HepG2 (cell line): Measurements from ENCODE around the gene SH3PXD2A. TPM values are rescaled to one million over a fixed set of nuclear protein-coding genes. Genes with fewer than 3 reads are reported as not detected.

Experiments
- ATAC-seq: fragments of 200-7000 bp; cut with Tn5 transposase; 3 replicates; pipeline ENCODE4 v1.9.1; 2020; ENCODE audit warnings: mild to moderate bottlenecking, moderate library complexity
- BruUV-seq: library from RNA; stranded (reverse); fragments of 400-500 nt; replicated peaks from 2 replicates; lab custom pipeline; 2021; lab: Mats Ljungman, UMichigan
- CTCF ChIA-PET: fragments of 300-600 bp; formaldehyde crosslinking; extraction: SDS; loops from one replicate; lab custom pipeline; 2021; ENCODE audit warnings: low total read pairs, inconsistent platforms, low intra/inter-chr PET ratio; lab: Yijun Ruan, JAX
- POLR2A ChIA-PET: fragments of 350-600 bp; sonication (Branson Sonifier 250); formaldehyde crosslinking; loops from one replicate; lab custom pipeline; 2020; ENCODE audit warnings: antibody characterized with exemption, inconsistent platforms; lab: Yijun Ruan, JAX
- DNase-seq: peaks from one replicate; pipeline ENCODE4 v3.0.0-alpha.2; 2015; ENCODE audit warnings: low spot score
- FAIRE-seq: peaks from 3 replicates; lab custom pipeline; 2011; peaks lifted over from hg19 to GRCh38; lab: Jason Lieb, UNC
- H2AFZ ChIP-seq: one replicate; pipeline ENCODE4 v1.6.1; 2011; ENCODE audit warnings: low read length, inconsistent platforms
- H3K27ac ChIP-seq: fragments of 300-600 bp; 3 replicates; pipeline ENCODE4 v1.8.0; 2011; ENCODE audit warnings: mixed run types, mild to moderate bottlenecking, mixed read lengths, low read length, inconsistent platforms; ENCODE audit not compliant: insufficient read depth; ENCODE audit errors: extremely low read length
- H3K27me3 ChIP-seq, 2 experiments: fragments of 200-600 bp in 1 of 2; 2 replicates in 1 of 2; 3 replicates in 1 of 2; pipeline versions ENCODE4 v1.6.0 to v1.8.0; 2011; ENCODE audit warnings: low read length in 2 of 2, mild to moderate bottlenecking in 2 of 2, moderate library complexity in 2 of 2, inconsistent platforms in 1 of 2; ENCODE audit not compliant: insufficient read depth in 2 of 2, control insufficient read depth in 1 of 2
- H3K36me3 ChIP-seq, 2 experiments: fragments of 200-600 bp in 1 of 2; replicated peaks in 1 of 2; 2 replicates in 1 of 2; 3 replicates in 1 of 2; pipeline versions ENCODE4 v1.5.1 to v1.8.0; 2011; ENCODE audit warnings: low read length in 2 of 2, inconsistent platforms in 1 of 2; ENCODE audit not compliant: insufficient read depth in 2 of 2, control insufficient read depth in 1 of 2
- H3K4me1 ChIP-seq: 2 replicates; pipeline ENCODE4 v1.5.1; 2012; ENCODE audit warnings: low read length, inconsistent platforms; ENCODE audit not compliant: insufficient read depth
- H3K4me2 ChIP-seq: 2 replicates; pipeline ENCODE4 v1.6.0; 2011; ENCODE audit warnings: low read depth, low read length, inconsistent platforms
- H3K4me3 ChIP-seq, 3 experiments: fragments of 200-600 bp in 1 of 3; sonication (generic), shearing (Covaris generic) in 1 of 3; replicated peaks in 1 of 3; 2 replicates each; pipeline ENCODE4 v1.5.1; 2011 to 2016; ENCODE audit warnings: low read length in 3 of 3, inconsistent platforms in 2 of 3, low read depth in 2 of 3, mild to moderate bottlenecking in 2 of 3, control low read depth in 1 of 3, mixed read lengths in 1 of 3; ENCODE audit not compliant: insufficient read depth in 1 of 3
- H3K79me2 ChIP-seq: one replicate; pipeline ENCODE4 v1.6.1; 2011; ENCODE audit warnings: low read length, inconsistent platforms; ENCODE audit not compliant: insufficient read depth
- H3K9ac ChIP-seq: 2 replicates; pipeline ENCODE4 v1.6.0; 2011; ENCODE audit warnings: mild to moderate bottlenecking, low read depth, low read length, inconsistent platforms; ENCODE audit not compliant: insufficient read depth
- H3K9me3 ChIP-seq: 2 replicates; pipeline ENCODE4 v1.5.1; 2012; ENCODE audit warnings: mild to moderate bottlenecking, low read length
- H4K20me1 ChIP-seq: 2 replicates; pipeline ENCODE4 v1.6.0; 2011; ENCODE audit warnings: inconsistent platforms, mild to moderate bottlenecking, low read length, moderate library complexity; ENCODE audit not compliant: insufficient read depth
- ATM ChIP-seq: fragments of 450-650 bp; IDR thresholded peaks from 2 replicates; pipeline ENCODE4 v1.7.1; 2017; ENCODE audit warnings: mild to moderate bottlenecking, borderline replicate concordance
- BCL6 ChIP-seq: IDR thresholded peaks from 2 replicates; pipeline ENCODE4 v1.6.1; 2016; ENCODE audit warnings: missing genetic modification reagents, missing compliant biosample characterization
- HNF4G ChIP-seq, 2 experiments: sonication (generic) in 1 of 2; formaldehyde crosslinking in 1 of 2; IDR thresholded peaks; 2 replicates each; pipeline versions ENCODE4 v1.4.0 to v1.6.1; 2011 to 2020; ENCODE audit warnings: borderline replicate concordance in 2 of 2, low read depth in 2 of 2, mild to moderate bottlenecking in 2 of 2, low read length in 1 of 2, missing genetic modification reagents in 1 of 2, moderate library complexity in 1 of 2
- JUND ChIP-seq: sonication (generic); formaldehyde crosslinking; IDR thresholded peaks from 2 replicates; pipeline ENCODE4 v1.8.0; 2022; ENCODE audit warnings: mild to moderate bottlenecking, missing genetic modification reagents
- KLF11 ChIP-seq: IDR thresholded peaks from 2 replicates; pipeline ENCODE4 v1.6.1; 2016; ENCODE audit warnings: missing compliant biosample characterization
- PCBP1 ChIP-seq: fragments of 200-400 bp; formaldehyde crosslinking; IDR thresholded peaks from 2 replicates; pipeline ENCODE4 v1.6.1; 2017; ENCODE audit warnings: mild to moderate bottlenecking, low read depth, low read length, borderline replicate concordance
- SETDB1 ChIP-seq: sonication (generic); formaldehyde crosslinking; IDR thresholded peaks from 2 replicates; pipeline ENCODE4 v1.5.1; 2020; ENCODE audit warnings: missing genetic modification reagents, mild to moderate bottlenecking, borderline replicate concordance
- SIN3B ChIP-seq: fragments of 150-350 bp; IDR thresholded peaks from 2 replicates; pipeline ENCODE4 v1.6.1; 2014; ENCODE audit warnings: low read length
- STAT5B ChIP-seq: sonication (generic); formaldehyde crosslinking; IDR thresholded peaks from 2 replicates; pipeline ENCODE4 v1.4.0; 2020; ENCODE audit warnings: missing genetic modification reagents
- ZNF256 ChIP-seq: sonication (generic); formaldehyde crosslinking; conservative IDR thresholded peaks from 2 replicates; pipeline ENCODE4 v1.4.0; 2020; ENCODE audit warnings: missing genetic modification reagents
- WGBS: methylation state at CpG from one replicate; pipeline ENCODE4 v1.1.6; 2017; ENCODE audit warnings: low lambda C conversion rate; 5-methylcytosine and 5-hydroxymethylcytosine counted together
- in situ Hi-C: cut with HindIII; loops from 2 replicates; pipeline ENCODE4 v1.10.0; 2017; ENCODE audit warnings: low pct_unique_long_range_greater_than_20kb; ENCODE audit not compliant: extremely low pct_ligation_motif_present
- intact Hi-C: fragments of 100-400 bp; cut with micrococcal nuclease; formaldehyde crosslinking; loops from one replicate; pipeline ENCODE4 v1.10.0; 2022; ENCODE audit not compliant: unreplicated experiment
- polyA plus RNA-seq, 8 experiments: library from polyadenylated mRNA; depleted of rRNA in 3 of 8; stranded (reverse) in 7 of 8; unstranded in 1 of 8; fragments of >200 nt; fragmentation: Illumina TruSeq in 4 of 8; extraction: Trizol in 4 of 8; gene quantifications; 2 replicates each; pipeline versions ENCODE4 v1.2.1 to v1.2.3, GENCODE V29; 2011 to 2016; ENCODE audit warnings: low read depth in 4 of 8, missing spikeins in 1 of 8, mixed read lengths in 1 of 8; ENCODE audit not compliant: insufficient read depth in 1 of 8
- total RNA-seq, 5 experiments: library from RNA; depleted of rRNA; stranded (reverse); fragments of >200 nt; fragmentation: Illumina TruSeq; extraction: Trizol; gene quantifications; 2 replicates each; pipeline ENCODE4 v1.2.3, GENCODE V29; 2016; ENCODE audit warnings: low read depth in 1 of 5
- TF ChIP-seq, protein P1 (sequence below): sonication (generic); formaldehyde crosslinking; IDR thresholded peaks from 2 replicates; pipeline ENCODE4 v1.5.0; 2020; ENCODE audit warnings: missing genetic modification reagents
- TF ChIP-seq, protein P2 (sequence below): sonication (generic); formaldehyde crosslinking; conservative IDR thresholded peaks from 2 replicates; pipeline ENCODE4 v1.8.0; 2022; ENCODE audit warnings: mild to moderate bottlenecking, moderate library complexity, missing genetic modification reagents
- TF ChIP-seq, protein P3 (sequence below): sonication (generic); formaldehyde crosslinking; IDR thresholded peaks from 2 replicates; pipeline ENCODE4 v1.5.0; 2020; ENCODE audit warnings: mild to moderate bottlenecking, missing genetic modification reagents

SH3PXD2A gene
- total and polyA plus RNA-seq, 2 of the 13 experiments (the other 11 are each of a cell fraction or from before 2014, with no cell fraction given), result 11.1 to 11.3 TPM

DNA sequence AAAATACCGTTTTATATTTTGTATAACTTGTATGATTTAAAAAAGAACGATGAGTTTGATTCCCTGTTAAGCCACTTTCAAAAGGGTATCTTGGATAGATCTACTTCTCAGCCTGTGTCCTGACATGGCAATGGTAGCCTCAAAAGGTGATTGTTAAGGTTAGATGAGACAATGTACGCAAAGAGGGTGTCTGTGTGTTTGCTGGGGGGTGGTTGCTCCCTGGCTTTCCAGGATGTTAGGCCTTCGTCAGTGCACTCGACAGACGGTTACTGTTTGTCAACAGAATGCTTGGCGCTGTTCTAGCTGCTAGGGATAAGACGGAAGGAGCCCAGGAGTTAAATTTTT, 271.5 kb downstream of the SH3PXD2A start:
- ATAC-seq, result no peak
- peak; percentile 56 for TF ChIP-seq BCL6 (CRISPR knock-in tag)
- TF ChIP-seq, protein P1, sequence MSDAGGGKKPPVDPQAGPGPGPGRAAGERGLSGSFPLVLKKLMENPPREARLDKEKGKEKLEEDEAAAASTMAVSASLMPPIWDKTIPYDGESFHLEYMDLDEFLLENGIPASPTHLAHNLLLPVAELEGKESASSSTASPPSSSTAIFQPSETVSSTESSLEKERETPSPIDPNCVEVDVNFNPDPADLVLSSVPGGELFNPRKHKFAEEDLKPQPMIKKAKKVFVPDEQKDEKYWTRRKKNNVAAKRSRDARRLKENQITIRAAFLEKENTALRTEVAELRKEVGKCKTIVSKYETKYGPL, result no peak
- H3K27ac ChIP-seq, result no peak overlapping the region
- WGBS, result 50% methylated on average over 8 of the region's 8 CpGs
- POLR2A ChIA-PET, result no interaction called here
- no TSS peak for BruUV-seq
- H3K4me1 ChIP-seq, result peaks cover 37% of the 10 kb centered on the region
- H4K20me1 ChIP-seq, result no peaks in the 10 kb centered on the region
- FAIRE-seq, result no peak
- intact Hi-C loops, result no loop called here
- DNase-seq, result no peak
- H3K9ac ChIP-seq, result no peak overlapping the region
- no peak overlapping the region for H3K4me3 ChIP-seq
- H3K36me3 ChIP-seq, result no peaks in the 10 kb centered on the region
- peaks cover 2 to 19% of the 10 kb centered on the region in 2 experiments; a peak in 4 of 5 replicates for H3K27me3 ChIP-seq
- H3K4me2 ChIP-seq, result no peak overlapping the region
- no peaks in the 10 kb centered on the region for H3K79me2 ChIP-seq
- no peaks in the 10 kb centered on the region; the same call in 1 of the 2 replicates for H3K9me3 ChIP-seq
- in situ Hi-C loops, result no loop called here
- no peak overlapping the region for H2AFZ ChIP-seq
- CTCF ChIA-PET, result no interaction called here

DNA sequence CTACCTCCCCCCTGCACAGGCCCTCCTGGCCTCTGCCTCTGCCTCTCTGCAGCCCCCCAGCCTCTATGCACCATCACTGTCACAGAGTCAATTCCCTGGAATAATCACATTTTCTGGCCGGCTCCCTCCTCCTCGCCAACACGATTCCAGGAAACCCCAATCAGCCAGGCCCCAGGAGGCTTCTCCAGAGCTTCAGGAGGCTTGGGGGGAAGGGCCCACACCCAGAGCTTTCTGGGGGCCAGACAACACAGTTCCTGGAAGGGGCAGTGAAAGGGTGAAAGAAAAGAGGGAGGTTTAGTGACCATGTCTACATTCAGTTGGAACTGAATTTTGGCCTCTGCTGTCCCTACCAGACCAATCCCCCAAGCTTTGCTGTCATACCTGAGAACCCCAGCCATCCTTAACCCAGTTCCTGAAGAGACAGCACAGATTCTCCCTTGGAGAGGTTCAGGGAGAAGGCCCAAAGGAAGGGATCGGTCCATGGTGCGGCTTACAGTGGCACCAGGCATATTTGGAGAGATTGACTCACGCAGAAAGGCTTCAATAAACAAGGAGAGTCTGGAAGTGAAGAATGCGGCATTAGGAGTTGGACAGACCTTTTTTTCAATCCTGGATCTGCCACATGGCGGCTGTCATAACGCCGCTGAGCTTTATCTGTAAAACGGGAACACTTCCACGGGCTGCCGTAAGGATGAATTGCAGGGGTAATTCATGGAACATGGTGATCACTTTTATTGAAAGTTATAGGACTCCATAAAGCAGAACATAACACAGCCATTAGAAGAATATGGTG, 272.8 kb downstream of the SH3PXD2A start:
- Histone ChIP-seq H3K9me3 (no peaks in the 10 kb centered on the region; the same call in 1 of the 2 replicates), H3K4me2 (no peak overlapping the region), H3K4me1 (peaks cover 48% of the 10 kb centered on the region), H2AFZ (no peak overlapping the region), H3K27me3 (peaks cover 2 to 23% of the 10 kb centered on the region in 2 experiments), H3K79me2 (no peaks in the 10 kb centered on the region), H3K36me3 (no peaks in the 10 kb centered on the region), H3K27ac (no peak overlapping the region), H3K9ac (no peak overlapping the region), H3K4me3 (no peak overlapping the region), H4K20me1 (no peaks in the 10 kb centered on the region)
- BruUV-seq, result no TSS peak
- 38% methylated on average over 13 of the region's 13 CpGs for WGBS
- ChIA-PET CTCF (no interaction called here), POLR2A (no interaction called here)
- in situ Hi-C loops, result no loop called here
- intact Hi-C loops, result no loop called here
- ATAC-seq, result no peak
- no peak for FAIRE-seq
- peak; percentile 15 for DNase-seq
- TF ChIP-seq, protein P2, sequence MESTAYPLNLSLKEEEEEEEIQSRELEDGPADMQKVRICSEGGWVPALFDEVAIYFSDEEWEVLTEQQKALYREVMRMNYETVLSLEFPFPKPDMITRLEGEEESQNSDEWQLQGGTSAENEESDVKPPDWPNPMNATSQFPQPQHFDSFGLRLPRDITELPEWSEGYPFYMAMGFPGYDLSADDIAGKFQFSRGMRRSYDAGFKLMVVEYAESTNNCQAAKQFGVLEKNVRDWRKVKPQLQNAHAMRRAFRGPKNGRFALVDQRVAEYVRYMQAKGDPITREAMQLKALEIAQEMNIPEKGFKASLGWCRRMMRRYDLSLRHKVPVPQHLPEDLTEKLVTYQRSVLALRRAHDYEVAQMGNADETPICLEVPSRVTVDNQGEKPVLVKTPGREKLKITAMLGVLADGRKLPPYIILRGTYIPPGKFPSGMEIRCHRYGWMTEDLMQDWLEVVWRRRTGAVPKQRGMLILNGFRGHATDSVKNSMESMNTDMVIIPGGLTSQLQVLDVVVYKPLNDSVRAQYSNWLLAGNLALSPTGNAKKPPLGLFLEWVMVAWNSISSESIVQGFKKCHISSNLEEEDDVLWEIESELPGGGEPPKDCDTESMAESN (CRISPR knock-in tag), result no peak
- TF ChIP-seq ZNF256 (CRISPR knock-in tag) (no peak), SIN3B (no peak), JUND (CRISPR knock-in tag) (no peak), STAT5B (CRISPR knock-in tag) (no peak), SETDB1 (CRISPR knock-in tag) (no peak), HNF4G (IDR thresholded peaks at IDR 0.05; ENCODE audit: borderline replicate concordance, low read depth, low read length) (no peak), HNF4G (CRISPR knock-in tag; IDR thresholded peaks at IDR 0.05; ENCODE audit: borderline replicate concordance, low read depth) (no peak), PCBP1 (no peak), KLF11 (CRISPR knock-in tag) (no peak), ATM (no peak)
- TF ChIP-seq, protein P3, sequence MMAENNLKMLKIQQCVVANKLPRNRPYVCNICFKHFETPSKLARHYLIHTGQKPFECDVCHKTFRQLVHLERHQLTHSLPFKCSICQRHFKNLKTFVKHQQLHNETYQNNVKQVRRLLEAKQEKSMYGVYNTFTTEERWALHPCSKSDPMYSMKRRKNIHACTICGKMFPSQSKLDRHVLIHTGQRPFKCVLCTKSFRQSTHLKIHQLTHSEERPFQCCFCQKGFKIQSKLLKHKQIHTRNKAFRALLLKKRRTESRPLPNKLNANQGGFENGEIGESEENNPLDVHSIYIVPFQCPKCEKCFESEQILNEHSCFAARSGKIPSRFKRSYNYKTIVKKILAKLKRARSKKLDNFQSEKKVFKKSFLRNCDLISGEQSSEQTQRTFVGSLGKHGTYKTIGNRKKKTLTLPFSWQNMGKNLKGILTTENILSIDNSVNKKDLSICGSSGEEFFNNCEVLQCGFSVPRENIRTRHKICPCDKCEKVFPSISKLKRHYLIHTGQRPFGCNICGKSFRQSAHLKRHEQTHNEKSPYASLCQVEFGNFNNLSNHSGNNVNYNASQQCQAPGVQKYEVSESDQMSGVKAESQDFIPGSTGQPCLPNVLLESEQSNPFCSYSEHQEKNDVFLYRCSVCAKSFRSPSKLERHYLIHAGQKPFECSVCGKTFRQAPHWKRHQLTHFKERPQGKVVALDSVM (CRISPR knock-in tag), result no peak
